ENCODE data around the gene RPL5. TPM values are rescaled to one million over a fixed set of nuclear protein-coding genes. Genes with fewer than 3 reads are reported as not detected.

The RPL5 gene
- total and polyA plus RNA-seq, 9 of the 15 experiments (the other 6 are each of a cell fraction or from before 2014, with no cell fraction given): 1,467 to 4,252 (median 2,454) TPM

DNA sequence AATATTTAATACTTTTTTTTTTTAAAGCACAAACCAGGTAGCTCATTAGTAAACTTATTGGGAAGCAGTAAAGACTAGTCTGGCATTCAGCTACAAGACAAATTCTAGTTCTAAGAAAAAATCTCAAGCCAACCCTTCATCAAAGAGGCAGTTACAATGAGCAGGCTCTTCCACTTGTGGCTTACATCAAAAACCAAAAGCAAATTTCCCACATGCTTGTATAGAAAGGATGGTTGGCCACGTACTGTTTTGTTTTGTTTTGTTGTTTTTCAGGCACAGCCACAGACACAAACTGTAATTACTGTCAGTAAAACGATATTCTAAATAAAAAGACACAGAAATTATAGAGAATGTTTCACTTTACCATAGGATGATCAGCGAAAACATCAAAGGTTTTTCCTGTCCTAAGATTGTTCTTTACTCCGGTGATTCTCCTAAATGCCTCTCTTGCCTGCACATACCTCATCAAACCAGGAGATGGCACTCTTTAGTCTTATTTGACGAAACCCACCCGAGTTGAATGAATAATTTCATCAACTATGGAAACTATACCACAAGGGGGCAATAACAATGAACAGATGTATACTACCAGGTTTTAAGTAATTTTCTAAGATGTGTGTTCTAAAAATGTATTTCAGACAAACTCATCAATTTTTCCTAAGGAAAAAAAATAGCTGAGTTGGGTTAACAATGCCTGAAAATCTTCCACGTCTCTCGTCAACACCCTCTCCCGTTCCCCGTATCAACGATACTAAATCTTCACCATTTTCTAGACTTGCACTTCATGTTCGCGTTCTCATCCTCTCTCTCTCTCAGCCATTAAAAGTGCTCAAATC is 26.9 kb downstream of the RPL5 start (continued):
- TF ChIP-seq, protein P1, sequence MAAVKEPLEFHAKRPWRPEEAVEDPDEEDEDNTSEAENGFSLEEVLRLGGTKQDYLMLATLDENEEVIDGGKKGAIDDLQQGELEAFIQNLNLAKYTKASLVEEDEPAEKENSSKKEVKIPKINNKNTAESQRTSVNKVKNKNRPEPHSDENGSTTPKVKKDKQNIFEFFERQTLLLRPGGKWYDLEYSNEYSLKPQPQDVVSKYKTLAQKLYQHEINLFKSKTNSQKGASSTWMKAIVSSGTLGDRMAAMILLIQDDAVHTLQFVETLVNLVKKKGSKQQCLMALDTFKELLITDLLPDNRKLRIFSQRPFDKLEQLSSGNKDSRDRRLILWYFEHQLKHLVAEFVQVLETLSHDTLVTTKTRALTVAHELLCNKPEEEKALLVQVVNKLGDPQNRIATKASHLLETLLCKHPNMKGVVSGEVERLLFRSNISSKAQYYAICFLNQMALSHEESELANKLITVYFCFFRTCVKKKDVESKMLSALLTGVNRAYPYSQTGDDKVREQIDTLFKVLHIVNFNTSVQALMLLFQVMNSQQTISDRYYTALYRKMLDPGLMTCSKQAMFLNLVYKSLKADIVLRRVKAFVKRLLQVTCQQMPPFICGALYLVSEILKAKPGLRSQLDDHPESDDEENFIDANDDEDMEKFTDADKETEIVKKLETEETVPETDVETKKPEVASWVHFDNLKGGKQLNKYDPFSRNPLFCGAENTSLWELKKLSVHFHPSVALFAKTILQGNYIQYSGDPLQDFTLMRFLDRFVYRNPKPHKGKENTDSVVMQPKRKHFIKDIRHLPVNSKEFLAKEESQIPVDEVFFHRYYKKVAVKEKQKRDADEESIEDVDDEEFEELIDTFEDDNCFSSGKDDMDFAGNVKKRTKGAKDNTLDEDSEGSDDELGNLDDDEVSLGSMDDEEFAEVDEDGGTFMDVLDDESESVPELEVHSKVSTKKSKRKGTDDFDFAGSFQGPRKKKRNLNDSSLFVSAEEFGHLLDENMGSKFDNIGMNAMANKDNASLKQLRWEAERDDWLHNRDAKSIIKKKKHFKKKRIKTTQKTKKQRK (IDR thresholded peaks at IDR 0.05; ENCODE audit: borderline replicate concordance, low read depth, low read length): no peak
- TF ChIP-seq, protein P2, sequence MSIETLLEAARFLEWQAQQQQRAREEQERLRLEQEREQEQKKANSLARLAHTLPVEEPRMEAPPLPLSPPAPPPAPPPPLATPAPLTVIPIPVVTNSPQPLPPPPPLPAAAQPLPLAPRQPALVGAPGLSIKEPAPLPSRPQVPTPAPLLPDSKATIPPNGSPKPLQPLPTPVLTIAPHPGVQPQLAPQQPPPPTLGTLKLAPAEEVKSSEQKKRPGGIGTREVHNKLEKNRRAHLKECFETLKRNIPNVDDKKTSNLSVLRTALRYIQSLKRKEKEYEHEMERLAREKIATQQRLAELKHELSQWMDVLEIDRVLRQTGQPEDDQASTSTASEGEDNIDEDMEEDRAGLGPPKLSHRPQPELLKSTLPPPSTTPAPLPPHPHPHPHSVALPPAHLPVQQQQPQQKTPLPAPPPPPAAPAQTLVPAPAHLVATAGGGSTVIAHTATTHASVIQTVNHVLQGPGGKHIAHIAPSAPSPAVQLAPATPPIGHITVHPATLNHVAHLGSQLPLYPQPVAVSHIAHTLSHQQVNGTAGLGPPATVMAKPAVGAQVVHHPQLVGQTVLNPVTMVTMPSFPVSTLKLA (conservative IDR thresholded peaks at IDR 0.05): no peak
- TF ChIP-seq U2AF1 (optimal IDR thresholded peaks at IDR 0.05; ENCODE audit: low read depth, low read length) (no peak), FUS (optimal IDR thresholded peaks at IDR 0.05; ENCODE audit: low read depth, low read length) (no peak), RCOR1 (IDR thresholded peaks at IDR 0.05; ENCODE audit: borderline replicate concordance in 1 of 2, low read depth in 2 of 2, low read length in 2 of 2) (0 out of 4 replicates have a peak, but pooled peaks of 1 of the 2 experiments have one; percentile 9), E2F3 (CRISPR knock-in tag; IDR thresholded peaks at IDR 0.05) (no peak), PHB2 (IDR thresholded peaks at IDR 0.05; ENCODE audit: low read depth) (no peak), ETV5 (CRISPR knock-in tag; IDR thresholded peaks at IDR 0.05; ENCODE audit: low read depth) (no peak), ARNT (IDR thresholded peaks at IDR 0.05) (0 out of 4 replicates have a peak, but pooled peaks of 1 of the 2 experiments have one; percentile 74), SOX6 (IDR thresholded peaks at IDR 0.05) (peak; percentile 40; the same call in 1 of the 2 replicates), MEF2D (tag; conservative IDR thresholded peaks at IDR 0.05; ENCODE audit: low read depth) (no peak)
- TF ChIP-seq, protein P3, sequence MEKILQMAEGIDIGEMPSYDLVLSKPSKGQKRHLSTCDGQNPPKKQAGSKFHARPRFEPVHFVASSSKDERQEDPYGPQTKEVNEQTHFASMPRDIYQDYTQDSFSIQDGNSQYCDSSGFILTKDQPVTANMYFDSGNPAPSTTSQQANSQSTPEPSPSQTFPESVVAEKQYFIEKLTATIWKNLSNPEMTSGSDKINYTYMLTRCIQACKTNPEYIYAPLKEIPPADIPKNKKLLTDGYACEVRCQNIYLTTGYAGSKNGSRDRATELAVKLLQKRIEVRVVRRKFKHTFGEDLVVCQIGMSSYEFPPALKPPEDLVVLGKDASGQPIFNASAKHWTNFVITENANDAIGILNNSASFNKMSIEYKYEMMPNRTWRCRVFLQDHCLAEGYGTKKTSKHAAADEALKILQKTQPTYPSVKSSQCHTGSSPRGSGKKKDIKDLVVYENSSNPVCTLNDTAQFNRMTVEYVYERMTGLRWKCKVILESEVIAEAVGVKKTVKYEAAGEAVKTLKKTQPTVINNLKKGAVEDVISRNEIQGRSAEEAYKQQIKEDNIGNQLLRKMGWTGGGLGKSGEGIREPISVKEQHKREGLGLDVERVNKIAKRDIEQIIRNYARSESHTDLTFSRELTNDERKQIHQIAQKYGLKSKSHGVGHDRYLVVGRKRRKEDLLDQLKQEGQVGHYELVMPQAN (IDR thresholded peaks at IDR 0.05; ENCODE audit: borderline replicate concordance): no peak
- TF ChIP-seq, protein P4, sequence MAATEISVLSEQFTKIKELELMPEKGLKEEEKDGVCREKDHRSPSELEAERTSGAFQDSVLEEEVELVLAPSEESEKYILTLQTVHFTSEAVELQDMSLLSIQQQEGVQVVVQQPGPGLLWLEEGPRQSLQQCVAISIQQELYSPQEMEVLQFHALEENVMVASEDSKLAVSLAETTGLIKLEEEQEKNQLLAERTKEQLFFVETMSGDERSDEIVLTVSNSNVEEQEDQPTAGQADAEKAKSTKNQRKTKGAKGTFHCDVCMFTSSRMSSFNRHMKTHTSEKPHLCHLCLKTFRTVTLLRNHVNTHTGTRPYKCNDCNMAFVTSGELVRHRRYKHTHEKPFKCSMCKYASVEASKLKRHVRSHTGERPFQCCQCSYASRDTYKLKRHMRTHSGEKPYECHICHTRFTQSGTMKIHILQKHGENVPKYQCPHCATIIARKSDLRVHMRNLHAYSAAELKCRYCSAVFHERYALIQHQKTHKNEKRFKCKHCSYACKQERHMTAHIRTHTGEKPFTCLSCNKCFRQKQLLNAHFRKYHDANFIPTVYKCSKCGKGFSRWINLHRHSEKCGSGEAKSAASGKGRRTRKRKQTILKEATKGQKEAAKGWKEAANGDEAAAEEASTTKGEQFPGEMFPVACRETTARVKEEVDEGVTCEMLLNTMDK (IDR thresholded peaks at IDR 0.05; ENCODE audit: borderline replicate concordance, insufficient read depth, low read depth, low read length, poor library complexity, severe bottlenecking): peak; percentile 18
- TF ChIP-seq, protein P5, sequence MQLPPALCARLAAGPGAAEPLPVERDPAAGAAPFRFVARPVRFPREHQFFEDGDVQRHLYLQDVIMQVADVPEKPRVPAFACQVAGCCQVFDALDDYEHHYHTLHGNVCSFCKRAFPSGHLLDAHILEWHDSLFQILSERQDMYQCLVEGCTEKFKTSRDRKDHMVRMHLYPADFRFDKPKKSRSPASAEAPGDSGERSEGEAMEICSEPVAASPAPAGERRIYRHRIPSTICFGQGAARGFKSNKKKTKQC (CRISPR knock-in tag; IDR thresholded peaks at IDR 0.05): no peak

Measured in K562 (cell line).